Activated CD4-positive, CD25-positive, alpha-beta regulatory T cell treated with anti-CD3 and anti-CD28 coated beads, Interleukin-2, amount 50 U/mL, for 16 hours (primary cell): ENCODE results near the gene IFNL4.
"Not testable (repeated sequence)": the region's sequence is repeated elsewhere in the genome, so short reads cannot be mapped to it uniquely, and the experiment has no call there.

ENCODE experiments used
- DNase-seq: peaks from one replicate; pipeline ENCODE4 v3.0.0-alpha.2; 2020; ENCODE audit warnings: low read depth, low spot score

The IFNL4 gene

GRCh38 chr19:39257227-39257626 is 8.6 kb upstream of the IFNL4 start:
- DNase-seq, result no peak

- DNase-seq, result no peak
Measured at GRCh38 chr19:39254531-39255345, 6.1 kb upstream of the IFNL4 start.

GRCh38 chr19:39253374-39254149 is 4.9 kb upstream of the IFNL4 start:
- no peak for DNase-seq

GRCh38 chr19:39252458-39252857 is 3.8 kb upstream of the IFNL4 start:
- no peak for DNase-seq

GRCh38 chr19:39251846-39252245 is 3.2 kb upstream of the IFNL4 start:
- DNase-seq, result no peak

- no peak for DNase-seq
Measured at GRCh38 chr19:39251081-39251480, 2.4 kb upstream of the IFNL4 start.

GRCh38 chr19:39247701-39248664 is 673 bp downstream of the IFNL4 start:
- DNase-seq, result no peak

- DNase-seq, result no peak
Measured at GRCh38 chr19:39246951-39247669, 1.5 kb downstream of the IFNL4 start.

GRCh38 chr19:39245166-39245565 is 3.5 kb downstream of the IFNL4 start:
- not testable (repeated sequence) for DNase-seq

GRCh38 chr19:39244410-39245100 is 4.1 kb downstream of the IFNL4 start, which contains the start of gene IFNL3:
Gene IFNL3 (minus strand): TSS chr19:39245006. CDS start chr19:39244967, 39 bp downstream.
- DNase-seq, result not testable (repeated sequence)

GRCh38 chr19:39243741-39244140 is 4.9 kb downstream of the IFNL4 start:
- not testable (repeated sequence) for DNase-seq

GRCh38 chr19:39240421-39240820 is 8.2 kb downstream of the IFNL4 start:
- DNase-seq, result no peak

- no peak for DNase-seq
Measured at GRCh38 chr19:39238944-39239343, 9.7 kb downstream of the IFNL4 start.

- no peak for DNase-seq
Measured at GRCh38 chr19:39238209-39238608, 10.4 kb downstream of the IFNL4 start.

GRCh38 chr19:39237200-39238184 is 11.2 kb downstream of the IFNL4 start:
- DNase-seq, result no peak

GRCh38 chr19:39236527-39236926 is 12.1 kb downstream of the IFNL4 start:
- no peak for DNase-seq

GRCh38 chr19:39232708-39233107 is 15.9 kb downstream of the IFNL4 start:
- no peak for DNase-seq

- DNase-seq, result no peak
Measured at GRCh38 chr19:39230096-39230764, 18.4 kb downstream of the IFNL4 start.

- no peak for DNase-seq
Measured at GRCh38 chr19:39224910-39225309, 23.7 kb downstream of the IFNL4 start.
